Measurements from ENCODE around the gene SHROOM4. TPM values are rescaled to one million over a fixed set of nuclear protein-coding genes. Genes with fewer than 3 reads are reported as not detected.

SHROOM4 gene
- total and polyA plus RNA-seq, 2 donors (not counting 1 experiment from before 2014, with no cell fraction given): not detected

DNA sequence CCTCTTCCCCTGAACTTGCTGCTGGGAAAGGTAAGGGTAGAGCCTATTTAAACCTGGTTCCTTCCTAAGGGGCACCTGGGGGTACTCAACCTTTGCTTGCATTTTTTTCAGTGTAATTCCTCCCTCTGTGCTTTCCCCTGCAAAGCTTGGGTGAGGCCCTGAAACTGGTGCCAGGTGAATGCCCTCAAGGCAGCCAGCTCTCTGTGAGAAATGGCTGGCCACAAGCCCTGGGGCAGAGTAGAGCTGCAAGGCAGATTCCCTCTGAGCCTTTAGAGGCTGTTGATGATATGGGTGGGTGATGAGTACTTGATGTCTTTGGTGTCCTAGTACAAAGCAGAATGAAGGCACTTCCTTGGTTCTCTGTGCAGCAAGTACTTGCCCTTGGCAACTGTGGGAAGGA, 217.9 kb downstream of the SHROOM4 start:
- no peak for DNase-seq
- H4K20me1 ChIP-seq (ENCODE audit: control insufficient read depth, insufficient read depth, low read length, poor library complexity, severe bottlenecking): no peaks in the 10 kb centered on the region
- H3K27ac Mint-ChIP-seq: no peak overlapping the region
- no peak for TF ChIP-seq EZH2 (IDR thresholded peaks at IDR 0.05; ENCODE audit: borderline replicate concordance, insufficient read depth, low read depth, low read length, poor library complexity, severe bottlenecking)
- TF ChIP-seq, protein P1, sequence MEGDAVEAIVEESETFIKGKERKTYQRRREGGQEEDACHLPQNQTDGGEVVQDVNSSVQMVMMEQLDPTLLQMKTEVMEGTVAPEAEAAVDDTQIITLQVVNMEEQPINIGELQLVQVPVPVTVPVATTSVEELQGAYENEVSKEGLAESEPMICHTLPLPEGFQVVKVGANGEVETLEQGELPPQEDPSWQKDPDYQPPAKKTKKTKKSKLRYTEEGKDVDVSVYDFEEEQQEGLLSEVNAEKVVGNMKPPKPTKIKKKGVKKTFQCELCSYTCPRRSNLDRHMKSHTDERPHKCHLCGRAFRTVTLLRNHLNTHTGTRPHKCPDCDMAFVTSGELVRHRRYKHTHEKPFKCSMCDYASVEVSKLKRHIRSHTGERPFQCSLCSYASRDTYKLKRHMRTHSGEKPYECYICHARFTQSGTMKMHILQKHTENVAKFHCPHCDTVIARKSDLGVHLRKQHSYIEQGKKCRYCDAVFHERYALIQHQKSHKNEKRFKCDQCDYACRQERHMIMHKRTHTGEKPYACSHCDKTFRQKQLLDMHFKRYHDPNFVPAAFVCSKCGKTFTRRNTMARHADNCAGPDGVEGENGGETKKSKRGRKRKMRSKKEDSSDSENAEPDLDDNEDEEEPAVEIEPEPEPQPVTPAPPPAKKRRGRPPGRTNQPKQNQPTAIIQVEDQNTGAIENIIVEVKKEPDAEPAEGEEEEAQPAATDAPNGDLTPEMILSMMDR (IDR thresholded peaks at IDR 0.05): no peak
- H3K4me1 ChIP-seq (ENCODE audit: control insufficient read depth in 2 of 2, insufficient read depth in 2 of 2, low read length in 2 of 2): no peaks in the 10 kb centered on the region
- no peaks in the 10 kb centered on the region for H3K27me3 Mint-ChIP-seq
- H3K9ac ChIP-seq (ENCODE audit: low read length): no peak overlapping the region
- no peaks in the 10 kb centered on the region for H3K27me3 ChIP-seq (replicated peaks in 1 of 4; ENCODE audit: control extremely low read depth in 1 of 4, control insufficient read depth in 3 of 4, insufficient read depth in 4 of 4, low read length in 3 of 4)
- no peaks in the 10 kb centered on the region for H3K79me2 ChIP-seq (ENCODE audit: control insufficient read depth, insufficient read depth, low read length)
- H3K4me2 ChIP-seq (replicated peaks; ENCODE audit: low read depth, low read length, poor library complexity, severe bottlenecking): no peak overlapping the region
- no peak overlapping the region for H3K27ac ChIP-seq (ENCODE audit: low read length in 2 of 2)
- H2AFZ ChIP-seq (ENCODE audit: insufficient read depth, low read depth, low read length, poor library complexity, severe bottlenecking): no peak overlapping the region
- H3K4me1 Mint-ChIP-seq: no peaks in the 10 kb centered on the region
- no peak for ATAC-seq (ENCODE audit: low read depth)
- H3K4me3 Mint-ChIP-seq: no peak overlapping the region
- intact Hi-C loops (cut with micrococcal nuclease): no loop called here
- no peak overlapping the region for H3K4me3 ChIP-seq (ENCODE audit: control extremely low read depth in 1 of 5, extremely low read depth in 1 of 5, insufficient read depth in 1 of 5, low read depth in 2 of 5, low read length in 4 of 5)
- POLR2A ChIA-PET: no interaction called here
- H3K9me3 Mint-ChIP-seq (ENCODE audit: insufficient read depth): no peaks in the 10 kb centered on the region
- CTCF ChIA-PET: no interaction called here
- no peaks in the 10 kb centered on the region for H3K9me3 ChIP-seq (ENCODE audit: control extremely low read depth in 1 of 3, control insufficient read depth in 2 of 3, insufficient read depth in 1 of 3, low read length in 2 of 3)
- no peaks in the 10 kb centered on the region for H3K36me3 ChIP-seq (replicated peaks in 1 of 2; ENCODE audit: control extremely low read depth in 1 of 2, control insufficient read depth in 1 of 2, extremely low read depth in 1 of 2, insufficient read depth in 2 of 2, low read length in 1 of 2)

DNA sequence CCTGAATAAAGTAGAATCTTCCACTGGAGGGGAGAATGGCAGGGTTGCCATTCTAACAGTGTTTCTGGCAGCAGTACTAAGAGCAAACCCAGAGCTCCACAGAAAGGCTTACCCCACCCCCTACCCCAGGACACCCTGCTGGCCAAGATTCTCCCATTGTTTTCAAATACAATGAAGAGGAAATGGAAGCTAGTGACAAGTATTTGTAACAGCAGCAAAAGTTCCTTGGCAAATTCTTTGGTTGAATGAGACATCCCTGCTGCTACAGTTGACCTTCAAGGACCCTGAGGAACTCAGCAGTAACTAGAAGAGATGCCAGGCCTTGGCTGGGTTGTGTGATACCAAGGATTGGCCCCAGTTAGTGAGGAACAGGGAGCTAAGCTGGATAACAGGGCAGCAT, 219.2 kb downstream of the SHROOM4 start:
- Histone ChIP-seq H3K79me2 (ENCODE audit: control insufficient read depth, insufficient read depth, low read length) (no peaks in the 10 kb centered on the region), H2AFZ (ENCODE audit: insufficient read depth, low read depth, low read length, poor library complexity, severe bottlenecking) (no peak overlapping the region), H3K9ac (ENCODE audit: low read length) (no peak overlapping the region), H3K36me3 (replicated peaks in 1 of 2; ENCODE audit: control extremely low read depth in 1 of 2, control insufficient read depth in 1 of 2, extremely low read depth in 1 of 2, insufficient read depth in 2 of 2, low read length in 1 of 2) (no peaks in the 10 kb centered on the region), H3K4me1 (ENCODE audit: control insufficient read depth in 2 of 2, insufficient read depth in 2 of 2, low read length in 2 of 2) (no peaks in the 10 kb centered on the region), H3K4me3 (ENCODE audit: control extremely low read depth in 1 of 5, extremely low read depth in 1 of 5, insufficient read depth in 1 of 5, low read depth in 2 of 5, low read length in 4 of 5) (no peak overlapping the region), H3K27ac (ENCODE audit: low read length in 2 of 2) (no peak overlapping the region), H3K27me3 (replicated peaks in 1 of 4; ENCODE audit: control extremely low read depth in 1 of 4, control insufficient read depth in 3 of 4, insufficient read depth in 4 of 4, low read length in 3 of 4) (no peaks in the 10 kb centered on the region), H4K20me1 (ENCODE audit: control insufficient read depth, insufficient read depth, low read length, poor library complexity, severe bottlenecking) (no peaks in the 10 kb centered on the region), H3K9me3 (ENCODE audit: control extremely low read depth in 1 of 3, control insufficient read depth in 2 of 3, insufficient read depth in 1 of 3, low read length in 2 of 3) (no peaks in the 10 kb centered on the region), H3K4me2 (replicated peaks; ENCODE audit: low read depth, low read length, poor library complexity, severe bottlenecking) (no peak overlapping the region)
- no peaks in the 10 kb centered on the region for H3K27me3 Mint-ChIP-seq
- ATAC-seq (ENCODE audit: low read depth) (no peak), DNase-seq (no peak)
- H3K9me3 Mint-ChIP-seq (ENCODE audit: insufficient read depth): no peaks in the 10 kb centered on the region
- no peak overlapping the region for H3K27ac Mint-ChIP-seq
- TF ChIP-seq, protein P1 (IDR thresholded peaks at IDR 0.05): no peak
- no peak for TF ChIP-seq EZH2 (IDR thresholded peaks at IDR 0.05; ENCODE audit: borderline replicate concordance, insufficient read depth, low read depth, low read length, poor library complexity, severe bottlenecking)
- POLR2A ChIA-PET: no interaction called here
- H3K4me1 Mint-ChIP-seq: no peaks in the 10 kb centered on the region
- CTCF ChIA-PET: no interaction called here
- H3K4me3 Mint-ChIP-seq: no peak overlapping the region
- intact Hi-C loops (cut with micrococcal nuclease): no loop called here
